T-helper 22 cell (primary cell): Measurements from ENCODE around the gene LIN52.

Experiments
- DNase-seq: peaks from one replicate; pipeline ENCODE4 v3.0.0-alpha.2; 2020; ENCODE audit warnings: low read depth

LIN52 gene

GRCh38 chr14:74237441-74237840 lies 152.7 kb downstream of the LIN52 start:
- DNase-seq, result no peak

- DNase-seq, result no peak
These were observed 154.5 kb downstream of the LIN52 start, which contains the start of gene VSX2 for GRCh38 chr14:74238974-74239847. VSX2 (plus strand) TSS chr14:74239449; CDS start chr14:74239562, 113 bp downstream.

GRCh38 chr14:74239848-74240793 lies 155.4 kb downstream of the LIN52 start:
- DNase-seq, result no peak

GRCh38 chr14:74240794-74241651 lies 156.3 kb downstream of the LIN52 start:
- no peak for DNase-seq

- no peak for DNase-seq
These were observed 156.9 kb downstream of the LIN52 start for GRCh38 chr14:74241652-74242017.

- DNase-seq, result no peak
These were observed 157.4 kb downstream of the LIN52 start for GRCh38 chr14:74242021-74242779.

GRCh38 chr14:74242780-74243042 lies 158.0 kb downstream of the LIN52 start:
- no peak for DNase-seq

GRCh38 chr14:74243051-74243450 lies 158.3 kb downstream of the LIN52 start:
- DNase-seq, result no peak

- no peak for DNase-seq
These were observed 159.4 kb downstream of the LIN52 start for GRCh38 chr14:74244115-74244514.

- no peak for DNase-seq
These were observed 160.5 kb downstream of the LIN52 start for GRCh38 chr14:74245292-74245691.

GRCh38 chr14:74246542-74246941 lies 161.8 kb downstream of the LIN52 start:
- DNase-seq, result no peak

GRCh38 chr14:74248017-74248416 lies 163.3 kb downstream of the LIN52 start:
- no peak for DNase-seq

- no peak for DNase-seq
These were observed 164.9 kb downstream of the LIN52 start for GRCh38 chr14:74249433-74250375.
